ENCODE results near the gene TAF3.

DNA sequence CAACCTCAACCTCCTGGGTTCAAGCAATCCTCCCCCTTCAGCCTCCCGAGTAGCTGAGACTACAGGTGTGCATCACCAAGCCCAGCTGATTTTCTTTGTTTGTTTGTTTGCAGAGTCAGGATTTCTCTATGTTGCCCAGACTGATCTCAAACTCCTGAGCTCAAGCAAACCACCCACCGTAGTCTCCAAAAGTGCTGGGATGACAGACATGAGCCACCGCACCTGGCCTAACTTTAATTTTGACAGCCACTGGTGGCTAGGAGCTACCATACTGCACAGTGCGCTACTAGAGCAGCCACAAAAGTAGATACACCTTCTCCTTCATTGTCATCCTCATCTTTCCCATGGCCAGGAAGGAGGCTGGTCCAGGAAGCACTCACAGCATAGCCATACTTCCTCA, 205.0 kb downstream of the TAF3 start:
- TF ChIP-seq CTCF (IDR thresholded peaks at IDR 0.05): no peak
- no peak for TF ChIP-seq POLR2A (IDR thresholded peaks at IDR 0.05)
- no peak for TF ChIP-seq EP300 (IDR thresholded peaks at IDR 0.05)
